ENCODE measurements around the gene PRELID1.
"Not testable (repeated sequence)": the region's sequence is repeated elsewhere in the genome, so short reads cannot be mapped to it uniquely, and the experiment has no call there.

The PRELID1 gene, protein sequence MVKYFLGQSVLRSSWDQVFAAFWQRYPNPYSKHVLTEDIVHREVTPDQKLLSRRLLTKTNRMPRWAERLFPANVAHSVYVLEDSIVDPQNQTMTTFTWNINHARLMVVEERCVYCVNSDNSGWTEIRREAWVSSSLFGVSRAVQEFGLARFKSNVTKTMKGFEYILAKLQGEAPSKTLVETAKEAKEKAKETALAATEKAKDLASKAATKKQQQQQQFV

DNA sequence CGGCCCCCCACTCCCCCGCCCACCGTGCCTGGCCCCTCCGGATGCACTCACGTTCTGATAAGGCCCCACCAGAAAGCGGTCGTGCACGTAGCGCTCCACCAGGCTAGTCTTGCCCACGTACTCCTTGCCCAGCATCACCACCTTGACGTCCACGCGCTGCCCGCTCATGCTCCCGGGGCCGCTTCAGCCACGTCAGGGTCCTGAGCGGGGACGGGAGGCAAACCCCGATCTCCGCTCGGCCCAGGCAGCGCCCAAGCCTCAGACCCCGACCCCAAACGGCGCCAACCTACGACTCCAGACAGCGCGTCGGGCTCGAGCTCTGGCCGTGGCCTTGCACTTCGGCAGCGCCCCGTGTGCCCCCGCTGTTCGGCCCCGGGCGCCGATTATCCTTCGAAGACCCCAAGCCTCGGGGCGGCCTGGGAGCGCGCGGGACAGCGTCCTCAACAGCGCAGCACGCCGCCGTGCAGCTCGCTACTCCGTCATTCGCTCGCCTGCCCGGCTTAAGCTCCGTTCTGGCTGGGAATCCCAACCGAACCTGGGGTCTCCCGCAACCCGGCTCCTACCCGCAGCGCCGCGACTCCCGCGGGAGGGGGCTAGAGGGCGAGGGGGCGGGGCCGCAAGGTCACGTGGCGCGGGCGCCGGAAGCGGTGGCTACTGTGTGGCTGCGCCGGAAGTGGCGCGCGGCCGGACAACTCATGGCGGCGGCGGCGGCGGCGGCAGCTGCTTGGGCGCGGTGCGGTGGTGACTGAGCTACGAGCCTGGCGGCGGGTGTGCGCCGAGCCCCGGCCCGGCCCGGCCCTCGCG is at the start of gene PRELID1, which contains the start of gene RAB24:
Gene PRELID1 (plus strand): TSS at position 679 of the 804 bp plus-strand sequence. CDS start 187 bp downstream, outside the sequence.
Gene RAB24 (minus strand): TSS at position 599 of the 804 bp plus-strand sequence. CDS start 431 bp downstream, at position 168.
- peak; percentile 96 for DNase-seq

DNA sequence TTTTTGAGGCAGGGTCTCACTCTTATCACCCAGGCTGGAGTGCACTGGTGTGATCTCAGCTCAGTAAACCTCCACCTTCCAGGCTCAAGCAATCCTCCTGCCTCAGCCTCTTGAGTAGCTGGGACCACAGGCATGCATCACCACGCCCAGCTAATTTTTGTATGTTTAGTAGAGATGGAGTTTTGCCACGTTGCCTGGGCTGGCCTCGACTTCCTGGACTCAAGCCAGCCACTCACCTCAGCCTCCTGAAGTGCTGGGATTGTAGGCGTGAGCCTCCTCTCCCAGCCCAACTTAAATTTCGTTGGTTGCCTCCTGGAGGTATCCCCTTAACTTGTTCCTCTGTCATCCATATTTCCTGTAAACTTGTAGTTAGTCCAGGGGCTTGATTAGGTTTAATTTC is 47.3 kb upstream of the PRELID1 start:
- no peak for DNase-seq

DNA sequence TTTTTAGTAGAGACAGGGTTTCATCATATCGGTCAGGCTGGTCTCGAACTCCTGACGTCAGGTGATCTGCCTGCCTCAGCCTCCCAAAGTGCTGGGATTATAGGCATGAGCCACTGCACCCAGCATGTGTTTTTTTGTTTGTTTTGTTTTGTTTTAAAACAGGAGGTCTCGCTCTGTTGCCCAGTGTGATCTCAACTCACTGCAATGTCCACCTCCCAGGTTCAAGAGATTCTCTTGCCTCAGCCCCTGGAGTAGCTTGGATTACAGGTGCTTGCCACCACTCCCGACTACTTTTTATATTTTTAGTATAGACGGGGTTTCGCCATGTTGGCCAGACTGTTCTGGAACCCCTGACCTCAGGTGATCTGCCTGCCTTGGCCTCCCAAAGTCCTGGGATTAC is 44.9 kb upstream of the PRELID1 start:
- not testable (repeated sequence) for DNase-seq

DNA sequence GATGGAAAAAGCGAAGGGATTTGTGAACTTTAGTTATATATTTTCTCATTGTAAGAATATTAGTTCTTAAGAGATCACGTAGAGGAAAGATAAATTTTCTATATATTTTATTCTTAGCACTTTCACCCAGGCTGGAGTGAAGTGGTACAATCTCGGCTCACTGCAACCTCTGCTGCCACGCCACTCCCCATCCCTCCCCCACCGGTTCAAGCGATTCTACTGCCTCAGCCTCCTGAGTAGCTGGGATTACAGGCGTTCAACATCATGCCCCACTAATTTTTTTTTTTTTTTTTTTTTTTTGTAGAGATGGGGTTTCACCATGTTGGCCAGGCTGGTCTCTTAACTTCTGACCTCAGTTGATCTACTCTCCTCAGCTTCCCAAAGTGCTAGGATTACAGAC is 42.6 kb upstream of the PRELID1 start:
- no peak for DNase-seq

DNA sequence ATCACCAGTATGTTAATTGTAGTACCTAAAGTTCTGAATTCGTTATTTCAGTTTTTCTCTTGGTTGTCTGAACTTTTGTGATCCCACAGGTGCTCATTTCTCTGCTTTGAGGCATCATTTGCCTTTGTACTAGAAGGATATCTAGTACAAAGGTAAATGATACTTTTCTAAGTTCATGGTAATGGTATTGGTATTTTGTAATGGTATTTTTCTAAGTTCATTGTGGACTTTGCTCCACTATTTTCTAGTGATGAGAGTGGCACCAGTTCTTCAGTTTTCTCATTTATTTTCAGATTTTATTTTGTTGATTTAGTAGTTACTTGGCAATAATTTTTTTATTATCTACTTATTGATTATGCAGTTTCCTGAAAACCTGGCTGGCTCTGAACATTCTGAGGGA is 42.1 kb upstream of the PRELID1 start:
- no peak for DNase-seq

DNA sequence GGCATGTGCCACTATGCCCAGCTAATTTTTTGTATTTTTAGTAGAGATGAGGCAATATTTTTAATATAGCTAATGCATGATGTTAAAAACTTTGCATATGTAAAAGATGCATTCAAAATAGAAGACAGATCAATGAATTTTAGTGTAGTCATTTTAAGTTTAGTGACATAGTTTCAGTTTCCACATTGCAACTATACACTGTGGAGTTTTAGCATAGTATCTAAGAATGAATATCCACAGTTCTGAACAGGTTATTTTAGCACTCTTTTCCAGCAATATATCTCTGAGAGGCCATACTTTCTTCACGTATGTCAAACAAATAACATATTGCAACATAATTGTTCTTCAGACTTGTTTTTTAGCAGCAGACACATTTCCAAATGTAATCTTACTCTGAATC is 39.4 kb upstream of the PRELID1 start:
- DNase-seq, result no peak

DNA sequence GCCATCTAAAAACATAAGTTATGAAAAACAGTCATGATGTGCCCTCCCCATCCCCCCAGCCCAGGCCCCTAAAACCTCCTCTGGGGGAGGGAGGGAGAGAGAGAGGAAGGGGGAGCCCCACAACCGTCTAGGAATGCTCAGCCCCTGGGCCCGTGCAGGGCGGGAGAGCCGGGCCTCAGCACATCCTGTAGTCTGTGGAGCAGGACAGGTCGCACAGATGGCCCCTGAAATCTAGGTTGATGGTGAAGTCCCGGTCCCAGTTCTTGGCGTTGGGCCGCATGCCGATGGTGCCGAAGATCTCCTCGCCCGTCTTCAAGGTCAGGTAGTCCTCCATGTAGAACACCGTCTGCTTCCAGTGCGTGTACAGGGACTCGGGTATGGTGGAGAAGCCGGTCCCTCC is 38.2 kb upstream of the PRELID1 start:
- DNase-seq, result no peak

DNA sequence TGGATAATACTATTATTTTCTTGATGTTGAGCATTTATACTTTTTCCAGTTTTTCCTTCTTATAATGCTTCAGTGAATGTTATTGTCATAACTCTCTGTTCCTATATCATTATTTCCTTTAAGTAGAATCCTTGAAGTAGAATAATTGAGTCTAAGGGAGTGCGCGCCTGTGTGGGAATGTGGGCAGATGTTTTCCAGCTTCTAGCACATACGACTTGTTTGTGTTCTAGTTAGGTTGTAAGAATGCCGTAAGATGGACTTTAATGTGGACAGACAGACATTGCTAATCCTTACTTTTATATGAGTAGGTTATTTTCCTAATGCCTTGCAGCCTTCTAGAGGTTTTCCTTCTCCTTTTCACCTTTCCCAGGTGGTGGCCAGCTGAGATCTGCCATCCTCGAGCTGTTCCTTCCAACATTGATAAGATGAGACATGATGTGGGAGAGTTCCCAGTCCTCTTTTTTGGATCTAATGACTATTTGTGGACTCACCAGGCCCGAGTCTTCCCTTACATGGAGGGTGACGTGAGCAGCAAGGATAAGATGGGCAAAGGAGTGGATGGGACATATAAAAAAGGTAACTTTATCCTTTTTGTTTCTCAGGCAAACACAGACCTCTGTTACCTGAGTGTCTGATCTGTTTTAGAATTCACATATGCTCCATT is 34.2 kb upstream of the PRELID1 start:
- no peak for DNase-seq

DNA sequence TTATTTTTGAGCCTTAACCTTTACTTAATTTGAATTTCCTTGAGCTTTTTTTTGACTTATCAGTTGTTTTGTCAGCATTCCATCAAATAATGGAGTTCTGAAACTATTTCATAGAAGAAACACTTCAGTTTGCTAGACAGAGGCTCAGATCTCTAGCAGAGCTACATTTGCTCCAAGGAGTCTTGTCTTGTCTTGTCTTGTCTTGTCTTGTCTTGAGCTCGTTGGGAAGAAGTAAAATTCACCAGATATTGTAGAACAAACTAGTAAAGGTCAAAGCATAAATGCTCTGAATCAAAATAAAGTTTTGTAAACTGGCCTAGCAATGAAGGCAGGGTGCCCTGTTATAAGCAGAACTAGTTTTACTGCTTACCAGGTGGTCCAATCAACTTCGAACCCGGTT is 33.6 kb upstream of the PRELID1 start:
- no peak for DNase-seq

DNA sequence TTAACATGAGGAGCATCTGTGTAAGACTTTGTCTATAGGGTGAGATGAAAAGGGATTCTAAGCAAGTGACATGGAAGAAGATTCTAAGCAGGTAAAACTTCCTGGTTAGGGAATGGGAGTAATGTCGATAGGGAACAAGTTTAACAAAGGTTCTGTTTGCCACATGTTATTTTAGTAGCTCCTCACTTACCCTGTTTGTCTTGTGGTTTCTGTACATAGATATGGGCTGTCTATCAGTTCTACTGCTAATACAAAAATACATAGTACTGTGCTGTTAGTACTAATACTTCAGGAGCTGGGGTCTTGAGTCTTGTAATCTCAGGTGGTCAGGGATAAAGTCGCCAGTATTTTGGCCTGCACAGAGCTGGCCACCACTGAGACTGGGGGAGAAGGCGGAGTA is 32.9 kb upstream of the PRELID1 start:
- no peak for DNase-seq

DNA sequence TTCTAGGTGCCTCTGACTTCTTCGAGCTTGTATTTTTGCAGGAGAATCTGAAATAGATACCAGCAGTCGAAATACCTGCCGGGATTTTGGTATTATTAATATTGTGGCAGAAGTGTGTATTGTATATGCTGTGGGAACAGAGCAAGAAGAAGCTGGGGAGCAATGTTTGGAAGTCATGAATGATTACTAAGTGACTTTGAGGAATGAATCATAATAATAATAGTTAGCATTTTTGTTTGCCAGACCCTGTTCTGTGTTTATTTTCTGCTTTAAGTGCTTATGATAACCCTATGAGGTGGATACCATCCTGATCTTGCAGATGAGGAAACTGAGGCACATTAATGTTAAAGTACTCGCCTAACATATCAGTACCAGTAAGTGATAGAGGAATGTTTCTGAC is 32.5 kb upstream of the PRELID1 start:
- no peak for DNase-seq

DNA sequence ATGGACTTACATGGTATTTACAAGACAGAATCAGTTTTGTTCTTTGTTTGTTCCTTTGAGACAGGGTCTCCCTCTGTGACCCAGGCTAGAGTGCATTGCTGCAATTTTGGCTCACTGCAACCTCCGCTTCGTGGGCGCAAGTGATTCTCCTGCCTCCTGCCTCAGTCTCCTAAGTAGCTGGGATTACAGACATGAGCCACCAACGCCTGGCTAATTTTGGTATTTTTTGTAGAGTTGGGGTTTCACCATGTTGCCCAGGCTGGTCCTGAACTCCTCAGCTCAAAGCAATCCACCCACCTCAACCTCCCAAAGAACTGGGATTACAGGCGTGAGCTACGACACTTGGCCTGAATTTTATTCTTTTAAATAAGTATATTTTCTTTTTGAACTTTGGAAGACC is 27.7 kb upstream of the PRELID1 start:
- no peak for DNase-seq

DNA sequence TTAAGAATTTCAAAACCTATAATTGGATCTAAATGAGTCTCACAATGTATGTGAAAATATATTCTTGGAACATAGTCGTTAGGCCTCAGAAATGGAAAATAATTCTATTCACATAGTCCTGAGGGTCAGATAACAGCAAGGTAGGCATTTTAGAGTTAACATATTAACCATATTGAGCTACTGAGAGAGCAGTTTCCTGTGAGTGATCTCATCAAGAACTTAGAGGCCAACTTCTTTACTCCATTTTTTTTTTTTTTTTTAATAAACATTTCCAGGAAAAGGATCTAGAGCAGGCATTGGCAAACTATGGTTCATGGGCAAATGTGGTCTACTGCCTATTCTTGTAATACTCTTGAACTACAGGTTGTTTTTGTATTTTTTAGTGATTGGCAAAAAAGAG is 26.7 kb upstream of the PRELID1 start:
- DNase-seq, result no peak

DNA sequence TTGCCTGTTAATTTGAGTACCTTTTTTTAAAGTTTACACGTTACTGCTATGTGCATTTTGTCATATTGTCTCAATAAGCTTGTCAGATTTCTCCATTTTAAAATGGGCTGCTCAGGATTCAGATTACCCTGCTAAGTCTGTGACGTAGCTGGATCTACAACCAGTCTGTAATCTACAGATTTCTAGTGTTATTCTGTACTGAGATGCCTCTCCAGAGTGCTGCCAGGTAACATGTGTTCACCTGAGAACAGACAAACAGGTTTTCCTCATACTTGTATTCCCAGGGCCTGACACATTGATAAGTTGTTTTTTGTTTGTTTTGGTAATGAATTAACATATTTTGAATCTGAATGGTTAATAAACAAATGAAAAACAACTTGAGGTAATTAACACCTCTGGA is 15.4 kb upstream of the PRELID1 start:
- DNase-seq, result no peak

DNA sequence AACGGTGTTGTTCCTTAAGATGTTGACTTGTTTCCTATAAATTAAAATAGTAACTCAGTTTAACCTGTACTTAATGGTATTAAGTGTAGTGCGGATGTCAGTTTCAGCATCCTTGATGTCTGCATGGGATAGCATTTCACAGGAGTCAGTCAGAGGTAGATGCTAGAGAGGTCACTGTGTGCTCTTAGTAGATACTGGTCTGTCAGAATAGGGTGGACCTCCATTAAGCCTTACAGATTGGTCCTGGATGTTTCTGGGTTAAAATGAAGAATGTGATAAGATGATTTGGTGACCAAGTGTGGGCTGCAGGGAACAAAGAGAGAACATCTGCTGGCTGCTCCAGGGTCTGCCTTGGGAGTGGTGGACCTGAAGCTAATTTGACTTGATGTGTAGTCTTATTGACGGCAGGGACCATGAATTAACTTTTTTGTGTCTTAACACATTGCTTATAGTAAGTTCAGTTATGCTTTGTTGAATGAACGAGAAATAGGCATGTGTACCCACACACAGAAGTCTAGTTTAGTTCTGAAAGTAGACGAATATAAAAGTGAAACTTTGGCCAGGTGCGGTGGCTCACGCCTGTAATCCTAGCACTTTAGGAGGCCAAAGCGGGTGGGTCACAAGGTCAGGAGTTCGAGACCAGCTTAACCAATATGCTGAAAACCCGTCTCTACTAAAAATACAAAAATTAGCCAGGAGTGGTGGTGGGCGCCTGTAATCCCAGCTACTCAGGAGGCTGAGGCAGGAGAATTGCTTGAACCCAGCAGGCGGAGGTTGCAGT is 12.6 kb upstream of the PRELID1 start:
- DNase-seq, result no peak

DNA sequence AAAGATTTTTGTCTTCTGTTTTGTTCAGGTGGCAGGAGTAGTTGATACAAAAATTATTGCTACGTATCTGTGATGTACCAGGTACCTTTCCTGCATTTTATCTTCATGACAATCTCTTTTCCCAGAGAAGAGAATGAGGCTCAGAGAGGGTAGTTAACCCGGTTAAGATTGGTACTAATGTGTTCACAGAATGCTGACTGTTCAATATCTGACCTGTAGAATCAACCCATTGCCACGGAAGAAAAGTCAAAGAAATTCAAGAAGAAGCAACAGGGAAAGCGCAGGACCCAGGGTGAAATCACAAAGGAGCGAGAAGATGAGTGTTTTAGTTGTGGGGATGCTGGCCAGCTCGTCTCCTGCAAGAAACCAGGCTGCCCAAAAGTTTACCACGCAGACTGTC is 11.9 kb upstream of the PRELID1 start:
- DNase-seq, result no peak

DNA sequence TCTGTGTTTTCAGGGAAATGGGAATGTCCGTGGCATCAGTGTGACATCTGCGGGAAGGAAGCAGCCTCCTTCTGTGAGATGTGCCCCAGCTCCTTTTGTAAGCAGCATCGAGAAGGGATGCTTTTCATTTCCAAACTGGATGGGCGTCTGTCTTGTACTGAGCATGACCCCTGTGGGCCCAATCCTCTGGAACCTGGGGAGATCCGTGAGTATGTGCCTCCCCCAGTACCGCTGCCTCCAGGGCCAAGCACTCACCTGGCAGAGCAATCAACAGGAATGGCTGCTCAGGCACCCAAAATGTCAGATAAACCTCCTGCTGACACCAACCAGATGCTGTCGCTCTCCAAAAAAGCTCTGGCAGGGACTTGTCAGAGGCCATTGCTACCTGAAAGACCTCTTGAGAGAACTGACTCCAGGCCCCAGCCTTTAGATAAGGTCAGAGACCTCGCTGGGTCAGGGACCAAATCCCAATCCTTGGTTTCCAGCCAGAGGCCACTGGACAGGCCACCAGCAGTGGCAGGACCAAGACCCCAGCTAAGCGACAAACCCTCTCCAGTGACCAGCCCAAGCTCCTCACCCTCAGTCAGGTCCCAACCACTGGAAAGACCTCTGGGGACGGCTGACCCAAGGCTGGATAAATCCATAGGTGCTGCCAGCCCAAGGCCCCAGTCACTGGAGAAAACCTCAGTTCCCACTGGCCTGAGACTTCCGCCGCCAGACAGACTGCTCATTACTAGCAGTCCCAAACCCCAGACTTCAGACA is 9.6 kb upstream of the PRELID1 start:
- no peak for DNase-seq

DNA sequence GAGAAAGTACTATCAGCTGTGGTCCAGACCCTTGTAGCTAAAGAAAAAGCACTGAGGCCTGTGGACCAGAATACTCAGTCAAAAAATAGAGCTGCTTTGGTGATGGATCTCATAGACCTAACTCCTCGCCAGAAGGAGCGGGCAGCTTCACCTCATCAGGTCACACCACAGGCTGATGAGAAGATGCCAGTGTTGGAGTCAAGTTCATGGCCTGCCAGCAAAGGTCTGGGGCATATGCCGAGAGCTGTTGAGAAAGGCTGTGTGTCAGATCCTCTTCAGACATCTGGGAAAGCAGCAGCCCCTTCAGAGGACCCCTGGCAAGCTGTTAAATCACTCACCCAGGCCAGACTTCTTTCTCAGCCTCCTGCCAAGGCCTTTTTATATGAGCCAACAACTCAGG is 9.0 kb upstream of the PRELID1 start:
- no peak for DNase-seq

DNA sequence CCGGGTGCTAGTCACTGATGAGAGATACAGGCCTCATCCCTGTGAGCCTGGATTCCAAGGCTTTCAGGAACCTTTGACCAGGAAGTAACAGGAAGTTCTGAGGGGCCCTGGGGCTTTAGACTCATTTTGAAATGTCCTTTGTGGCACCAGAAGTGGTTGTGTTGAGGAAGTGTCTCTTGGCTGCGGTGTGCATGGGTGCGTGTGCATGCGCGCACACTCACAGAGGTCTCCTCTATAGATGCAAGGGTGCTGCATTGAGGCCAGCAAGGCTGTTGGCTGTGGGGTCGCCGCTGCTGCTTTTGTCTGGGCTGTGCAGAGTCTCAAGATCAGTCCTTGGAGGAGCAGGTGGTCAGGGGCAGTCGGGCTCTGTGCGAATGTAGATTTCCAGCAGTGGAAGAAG is 7.7 kb upstream of the PRELID1 start:
- DNase-seq, result no peak

DNA sequence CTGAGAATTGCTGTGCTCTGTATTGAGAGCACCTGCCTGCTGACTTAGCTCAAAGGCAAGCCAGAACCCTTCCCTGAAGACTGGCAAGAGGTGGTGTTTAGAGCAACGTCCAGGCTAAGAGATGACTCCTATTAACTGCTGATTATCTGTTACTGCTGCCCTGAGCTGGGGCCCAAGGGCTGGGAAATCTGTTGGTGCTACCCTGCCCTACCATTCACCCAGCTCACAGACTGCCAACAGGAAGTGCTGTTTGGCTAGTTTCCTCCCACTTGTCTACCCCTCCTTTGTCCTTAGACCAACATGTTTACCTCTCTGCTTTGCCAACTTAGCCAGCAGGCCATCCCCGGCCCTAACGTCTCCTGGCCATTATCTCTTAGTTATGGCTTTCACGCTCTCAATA is 7.0 kb upstream of the PRELID1 start:
- DNase-seq, result no peak

DNA sequence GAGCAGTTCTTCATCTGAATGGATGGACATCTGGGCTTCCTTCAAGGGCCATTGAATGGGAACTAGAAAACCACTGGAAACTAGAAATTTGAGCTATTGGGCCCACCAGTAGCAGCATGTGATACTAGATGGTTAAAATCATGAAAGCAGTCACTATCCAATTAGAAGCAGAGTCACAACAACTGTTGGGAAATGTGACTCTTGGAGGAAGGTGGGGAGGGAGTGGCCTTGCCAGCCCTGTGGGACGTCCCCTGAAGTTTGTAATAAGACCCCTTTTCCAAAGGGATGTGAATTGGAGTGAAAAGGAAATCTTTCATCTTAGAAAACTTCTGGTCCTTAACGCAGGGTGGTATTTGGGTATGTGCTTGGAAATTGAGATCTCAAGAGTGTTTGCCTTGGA is 5.7 kb upstream of the PRELID1 start:
- DNase-seq, result no peak

DNA sequence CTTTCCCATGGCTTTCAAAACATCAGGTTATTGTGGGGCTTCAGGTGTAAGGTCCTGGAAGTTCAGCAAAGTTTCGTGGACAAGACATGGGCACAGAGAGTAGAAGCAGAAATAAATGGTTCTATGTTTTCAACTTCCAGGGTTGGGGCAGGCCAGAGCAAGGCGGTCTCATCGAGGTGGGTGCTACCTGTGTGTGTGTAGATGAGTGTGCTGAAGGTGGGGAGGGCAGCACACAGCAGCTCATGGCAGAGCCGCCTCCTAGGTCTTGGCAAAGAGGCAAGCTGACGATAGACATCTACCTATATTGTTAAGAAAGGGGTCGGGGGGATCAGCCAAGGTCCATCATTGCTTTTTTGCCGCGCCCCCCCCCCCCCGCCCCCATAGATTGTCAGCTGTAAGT is 3.9 kb upstream of the PRELID1 start:
- no peak for DNase-seq

Data from activated CD8-positive, alpha-beta memory T cell treated with anti-CD3 and anti-CD28 coated beads, Interleukin-2, amount 50 U/mL, for 48 hours (primary cell).